GM06990 (cell line): ENCODE data around the gene INSC.

Experiments
- DNase-seq: peaks from one replicate; pipeline ENCODE4 v3.0.0-alpha.2; 2011; ENCODE audit not compliant: insufficient read length; ENCODE audit errors: extremely low read depth
- H3K27me3 ChIP-seq: replicated peaks from 2 replicates; pipeline ENCODE4 v1.6.0; 2011; ENCODE audit warnings: low read length; ENCODE audit not compliant: control insufficient read depth, insufficient read depth
- H3K36me3 ChIP-seq: 2 replicates; pipeline ENCODE4 v1.5.1; 2011; ENCODE audit warnings: low read length; ENCODE audit not compliant: control insufficient read depth, insufficient read depth
- H3K4me3 ChIP-seq: replicated peaks from 2 replicates; pipeline ENCODE4 v1.5.1; 2011; ENCODE audit warnings: low read depth, mild to moderate bottlenecking, control low read depth, low read length
- CTCF ChIP-seq: IDR thresholded peaks from 2 replicates; pipeline ENCODE4 v1.5.1; 2011; ENCODE audit warnings: low read length, control low read depth, mild to moderate bottlenecking, inconsistent platforms; ENCODE audit not compliant: insufficient read depth, poor library complexity, severe bottlenecking

Gene INSC

GRCh38 chr11:15119826-15120225 is 5.1 kb downstream of the INSC start:
- Histone ChIP-seq H3K27me3 (no peaks in the 10 kb centered on the region; the same call in none of the 2 replicates), H3K36me3 (no peaks in the 10 kb centered on the region), H3K4me3 (no peak overlapping the region)
- no peak for TF ChIP-seq CTCF
- DNase-seq: no peak

GRCh38 chr11:15123849-15124248 is 9.1 kb downstream of the INSC start:
- Histone ChIP-seq H3K4me3 (no peak overlapping the region), H3K27me3 (no peaks in the 10 kb centered on the region; the same call in 1 of the 2 replicates), H3K36me3 (no peaks in the 10 kb centered on the region)
- no peak for TF ChIP-seq CTCF
- DNase-seq: no peak

- Histone ChIP-seq H3K36me3 (no peaks in the 10 kb centered on the region), H3K4me3 (no peak overlapping the region), H3K27me3 (no peaks in the 10 kb centered on the region; the same call in 1 of the 2 replicates)
- DNase-seq: no peak
- no peak for TF ChIP-seq CTCF
Measured at GRCh38 chr11:15124528-15124927, 9.8 kb downstream of the INSC start.

GRCh38 chr11:15127341-15127740 is 12.6 kb downstream of the INSC start:
- no peak overlapping the region for H3K4me3 ChIP-seq
- TF ChIP-seq CTCF: no peak

GRCh38 chr11:15128621-15129020 is 13.9 kb downstream of the INSC start:
- H3K4me3 ChIP-seq: no peak overlapping the region
- TF ChIP-seq CTCF: no peak
- H3K27me3 ChIP-seq: no peaks in the 10 kb centered on the region; the same call in 1 of the 2 replicates

More at GRCh38 chr11:15127341-15127740, 12.6 kb downstream of the INSC start:
- no peaks in the 10 kb centered on the region for H3K36me3 ChIP-seq
- H3K27me3 ChIP-seq: no peaks in the 10 kb centered on the region; the same call in 1 of the 2 replicates
- DNase-seq: no peak

GRCh38 chr11:15136166-15136565 is 21.4 kb downstream of the INSC start:
- Histone ChIP-seq H3K27me3 (no peaks in the 10 kb centered on the region; the same call in 1 of the 2 replicates), H3K36me3 (no peaks in the 10 kb centered on the region), H3K4me3 (no peak overlapping the region)
- DNase-seq: no peak
- TF ChIP-seq CTCF: no peak

More at GRCh38 chr11:15128621-15129020, 13.9 kb downstream of the INSC start:
- H3K36me3 ChIP-seq: no peaks in the 10 kb centered on the region
- no peak for DNase-seq
